SU-DHL-6 (cell line): ENCODE data around the gene SMTNL2.

ENCODE experiments used
- H2AFZ ChIP-seq: fragments of 200-600 bp; sonication (generic); 2 replicates; pipeline ENCODE4 v1.6.1; 2014; ENCODE audit warnings: low read depth, mild to moderate bottlenecking, moderate library complexity, mixed read lengths, antibody characterized with exemption, low read length; ENCODE audit not compliant: severe bottlenecking
- H3F3A ChIP-seq: fragments of 200-600 bp; shearing (Covaris generic); 2 replicates; pipeline ENCODE4 v1.6.0; 2016; ENCODE audit warnings: antibody characterized with exemption, mild to moderate bottlenecking; ENCODE audit not compliant: insufficient read depth
- H3K27ac ChIP-seq: fragments of 200-600 bp; sonication (generic); 2 replicates; pipeline ENCODE4 v1.5.1; 2016; ENCODE audit warnings: low read depth, mild to moderate bottlenecking, low read length, moderate library complexity, mixed read lengths
- H3K27me3 ChIP-seq: fragments of 200-600 bp; sonication (generic), shearing (Covaris generic); 2 replicates; pipeline ENCODE4 v1.6.0; 2014; ENCODE audit warnings: mild to moderate bottlenecking, low read length
- H3K36me3 ChIP-seq: fragments of 200-600 bp; sonication (generic); 2 replicates; pipeline ENCODE4 v1.6.1; 2014; ENCODE audit warnings: mild to moderate bottlenecking, low read length, mixed read lengths
- H3K4me2 ChIP-seq: fragments of 300-600, 200-600 bp; shearing (Covaris generic), sonication (generic); 2 replicates; pipeline ENCODE4 v1.6.0; 2014; ENCODE audit warnings: low read length, low read depth, mild to moderate bottlenecking; ENCODE audit not compliant: poor library complexity, severe bottlenecking
- H3K4me3 ChIP-seq: fragments of 200-600 bp; sonication (generic); 2 replicates; pipeline ENCODE4 v1.5.1; 2014; ENCODE audit warnings: antibody characterized with exemption, low read length, mild to moderate bottlenecking, mixed read lengths; ENCODE audit not compliant: insufficient read depth, poor library complexity, severe bottlenecking
- H3K79me2 ChIP-seq: fragments of 200-600 bp; sonication (generic); 2 replicates; pipeline ENCODE4 v1.6.1; 2014; ENCODE audit warnings: mild to moderate bottlenecking, low read length, moderate library complexity; ENCODE audit not compliant: insufficient read depth
- H3K9ac ChIP-seq: fragments of 200-600 bp; sonication (generic); 2 replicates; pipeline ENCODE4 v1.7.0; 2014; ENCODE audit warnings: mild to moderate bottlenecking, low read length
- H3K9me2 ChIP-seq: fragments of 200-600 bp; sonication (generic); replicated peaks from 2 replicates; pipeline ENCODE4 v1.6.1; 2014; ENCODE audit warnings: low read length; ENCODE audit not compliant: insufficient read depth
- H3K9me3 ChIP-seq: fragments of 200-600 bp; sonication (generic); 2 replicates; pipeline ENCODE4 v1.6.1; 2014; ENCODE audit warnings: low read length, mixed read lengths; ENCODE audit not compliant: insufficient read depth
- H4K20me1 ChIP-seq: fragments of 200-600 bp; sonication (generic); 2 replicates; pipeline ENCODE4 v1.6.1; 2014; ENCODE audit warnings: low read depth, mild to moderate bottlenecking, antibody characterized with exemption, low read length, moderate library complexity, mixed read lengths
- CTCF ChIP-seq: fragments of 200-600 bp; sonication (generic); IDR thresholded peaks from one replicate; pipeline ENCODE4 v1.5.1; 2017; ENCODE audit warnings: antibody characterized with exemption, mild to moderate bottlenecking, low read length, moderate library complexity; ENCODE audit not compliant: insufficient read depth, poor library complexity, severe bottlenecking
- EZH2phosphoT487 ChIP-seq: fragments of 200-600 bp; sonication (generic), shearing (Covaris generic); conservative IDR thresholded peaks from 2 replicates; pipeline ENCODE4 v1.6.1; 2018; ENCODE audit warnings: mild to moderate bottlenecking, antibody characterized with exemption, low read length, moderate library complexity, mixed read lengths

Gene SMTNL2

GRCh38 chr17:4573669-4574068 lies 10.7 kb upstream of the SMTNL2 start:
- Histone ChIP-seq H3K9me2 (no peaks in the 10 kb centered on the region), H3K4me2 (no peak overlapping the region), H3K27me3 (no peaks in the 10 kb centered on the region), H3F3A (no peaks in the 10 kb centered on the region), H4K20me1 (no peaks in the 10 kb centered on the region), H3K27ac (no peak overlapping the region), H3K36me3 (no peaks in the 10 kb centered on the region), H3K9me3 (no peaks in the 10 kb centered on the region), H2AFZ (no peak overlapping the region), H3K4me3 (no peak overlapping the region), H3K9ac (no peak overlapping the region), H3K79me2 (no peaks in the 10 kb centered on the region)
- TF ChIP-seq EZH2phosphoT487 = no peak
- no peak for TF ChIP-seq CTCF

GRCh38 chr17:4574448-4575045 lies 9.8 kb upstream of the SMTNL2 start:
- Histone ChIP-seq H3K9me3 (no peaks in the 10 kb centered on the region), H3K9ac (no peak overlapping the region), H3K27ac (no peak overlapping the region), H3K36me3 (no peaks in the 10 kb centered on the region), H3F3A (no peaks in the 10 kb centered on the region), H4K20me1 (no peaks in the 10 kb centered on the region), H3K4me3 (no peak overlapping the region), H3K9me2 (no peaks in the 10 kb centered on the region), H3K79me2 (no peaks in the 10 kb centered on the region), H2AFZ (no peak overlapping the region), H3K27me3 (no peaks in the 10 kb centered on the region), H3K4me2 (no peak overlapping the region)
- TF ChIP-seq EZH2phosphoT487 (no peak), CTCF (no peak)

GRCh38 chr17:4576161-4576558 lies 8.2 kb upstream of the SMTNL2 start:
- Histone ChIP-seq H3K4me2 (no peak overlapping the region), H3K9ac (no peak overlapping the region), H2AFZ (no peak overlapping the region)

More at GRCh38 chr17:4576161-4576558, 8.2 kb upstream of the SMTNL2 start:
- no peaks in the 10 kb centered on the region for H3K9me2 ChIP-seq
- H4K20me1 ChIP-seq = no peaks in the 10 kb centered on the region
- no peak for TF ChIP-seq EZH2phosphoT487
- no peak for TF ChIP-seq CTCF
- no peak overlapping the region for H3K27ac ChIP-seq
- H3K79me2 ChIP-seq = no peaks in the 10 kb centered on the region
- H3K36me3 ChIP-seq = no peaks in the 10 kb centered on the region
- H3K27me3 ChIP-seq = no peaks in the 10 kb centered on the region
- no peak overlapping the region for H3K4me3 ChIP-seq
- no peaks in the 10 kb centered on the region for H3K9me3 ChIP-seq
- no peaks in the 10 kb centered on the region for H3F3A ChIP-seq
